ENCODE data around the gene AGPAT4. TPM values are rescaled to one million over a fixed set of nuclear protein-coding genes. Genes with fewer than 3 reads are reported as not detected.
"Not testable (repeated sequence)": the region's sequence is repeated elsewhere in the genome, so short reads cannot be mapped to it uniquely, and the experiment has no call there.

Gene AGPAT4
- total RNA-seq, 3 donors from 2014 or later: 6.5 to 12.3 (median 7.3) TPM

DNA sequence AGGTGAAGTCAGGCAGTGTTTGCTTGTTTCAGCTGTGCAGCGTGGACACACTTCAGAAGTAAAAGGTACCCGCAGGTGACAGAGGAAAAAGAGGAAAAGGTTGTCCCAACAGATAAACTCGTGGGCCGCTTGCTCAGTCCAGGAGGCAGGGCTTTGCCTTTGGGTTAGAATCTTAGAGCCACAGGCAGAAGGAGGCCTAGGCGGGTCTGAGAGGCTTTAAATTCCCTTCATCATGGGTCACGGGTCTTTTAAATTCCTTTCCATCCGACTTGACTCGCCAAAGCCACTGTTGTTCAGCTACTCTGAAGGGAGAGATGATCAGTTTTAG is 48.2 kb downstream of the AGPAT4 start:
- H3K9me3 ChIP-seq: no peaks in the 10 kb centered on the region
- no peak for ATAC-seq
- no peak overlapping the region for H3K4me3 ChIP-seq
- intact Hi-C loops (cut with DNase I, micrococcal nuclease): no loop called here
- DNase-seq: no peak
- no peaks in the 10 kb centered on the region for H3K36me3 ChIP-seq (ENCODE audit: low read depth)
- TF ChIP-seq, protein P1, sequence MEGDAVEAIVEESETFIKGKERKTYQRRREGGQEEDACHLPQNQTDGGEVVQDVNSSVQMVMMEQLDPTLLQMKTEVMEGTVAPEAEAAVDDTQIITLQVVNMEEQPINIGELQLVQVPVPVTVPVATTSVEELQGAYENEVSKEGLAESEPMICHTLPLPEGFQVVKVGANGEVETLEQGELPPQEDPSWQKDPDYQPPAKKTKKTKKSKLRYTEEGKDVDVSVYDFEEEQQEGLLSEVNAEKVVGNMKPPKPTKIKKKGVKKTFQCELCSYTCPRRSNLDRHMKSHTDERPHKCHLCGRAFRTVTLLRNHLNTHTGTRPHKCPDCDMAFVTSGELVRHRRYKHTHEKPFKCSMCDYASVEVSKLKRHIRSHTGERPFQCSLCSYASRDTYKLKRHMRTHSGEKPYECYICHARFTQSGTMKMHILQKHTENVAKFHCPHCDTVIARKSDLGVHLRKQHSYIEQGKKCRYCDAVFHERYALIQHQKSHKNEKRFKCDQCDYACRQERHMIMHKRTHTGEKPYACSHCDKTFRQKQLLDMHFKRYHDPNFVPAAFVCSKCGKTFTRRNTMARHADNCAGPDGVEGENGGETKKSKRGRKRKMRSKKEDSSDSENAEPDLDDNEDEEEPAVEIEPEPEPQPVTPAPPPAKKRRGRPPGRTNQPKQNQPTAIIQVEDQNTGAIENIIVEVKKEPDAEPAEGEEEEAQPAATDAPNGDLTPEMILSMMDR (IDR thresholded peaks at IDR 0.05): no peak
- no peaks in the 10 kb centered on the region for H3K4me1 ChIP-seq (ENCODE audit: low read depth)

DNA sequence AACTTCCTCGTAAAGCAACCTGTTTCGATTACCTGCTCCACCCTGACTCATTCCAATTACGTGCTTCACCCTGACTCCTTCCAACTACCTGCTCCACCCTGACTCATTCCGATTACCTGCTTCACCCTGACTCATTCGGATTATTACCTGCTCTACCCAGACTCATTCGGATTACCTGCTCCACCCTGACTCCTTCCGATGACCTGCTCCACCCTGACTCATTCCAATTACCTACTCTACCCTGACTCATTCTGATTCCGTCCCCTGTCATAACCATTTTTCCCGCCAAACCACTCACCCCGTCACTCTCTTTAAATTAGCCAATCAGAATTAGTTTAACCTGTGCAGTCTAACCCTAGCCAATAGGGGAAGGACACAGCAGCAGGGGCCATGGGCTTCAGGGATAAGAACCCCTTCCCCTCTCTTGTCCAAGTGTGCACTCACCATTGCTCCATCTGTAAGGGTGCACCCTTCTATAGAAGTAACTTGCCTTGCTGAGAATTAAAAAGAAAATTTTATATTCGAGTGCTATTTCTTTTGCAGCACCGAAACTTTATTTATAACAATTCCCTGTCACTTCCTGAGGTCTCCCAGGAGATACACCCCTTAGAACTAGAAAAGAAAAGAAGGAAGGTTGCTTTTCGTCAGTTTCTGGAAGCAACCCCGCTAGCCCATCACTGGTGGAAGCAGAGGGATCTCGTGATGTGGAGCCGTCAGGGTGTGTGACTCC is 48.7 kb downstream of the AGPAT4 start:
- ATAC-seq: peak; percentile 61
- H3K4me1 ChIP-seq (ENCODE audit: low read depth); H3K9me3 ChIP-seq; intact Hi-C loops (cut with DNase I, micrococcal nuclease); DNase-seq; H3K4me3 ChIP-seq; H3K36me3 ChIP-seq (ENCODE audit: low read depth): not testable (repeated sequence)

DNA sequence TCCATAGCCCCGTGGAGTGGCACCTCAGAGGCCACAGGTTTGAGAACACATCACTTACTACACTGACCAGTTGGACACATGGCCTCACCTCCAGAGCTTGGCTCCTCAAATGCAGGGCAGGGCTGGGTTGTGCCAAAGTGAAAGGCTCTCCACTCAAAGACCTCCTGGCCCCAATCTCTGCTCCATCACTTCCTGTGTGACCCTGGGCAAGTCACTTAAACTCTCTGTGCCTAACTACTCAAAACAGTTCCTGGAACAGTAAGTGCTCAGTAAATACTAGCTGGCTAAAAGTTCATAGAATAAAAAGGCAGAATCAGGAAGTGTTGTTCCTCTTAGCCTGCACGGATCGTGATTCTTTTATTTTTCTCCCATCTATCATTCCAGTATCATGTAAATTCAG is 50.2 kb downstream of the AGPAT4 start:
- DNase-seq (no peak), ATAC-seq (peak; percentile 24)
- Histone ChIP-seq H3K4me1 (ENCODE audit: low read depth) (no peaks in the 10 kb centered on the region), H3K9me3 (no peaks in the 10 kb centered on the region), H3K4me3 (no peak overlapping the region), H3K36me3 (ENCODE audit: low read depth) (no peaks in the 10 kb centered on the region)
- TF ChIP-seq, protein P1 (IDR thresholded peaks at IDR 0.05): no peak
- intact Hi-C loops (cut with DNase I, micrococcal nuclease): no loop called here

DNA sequence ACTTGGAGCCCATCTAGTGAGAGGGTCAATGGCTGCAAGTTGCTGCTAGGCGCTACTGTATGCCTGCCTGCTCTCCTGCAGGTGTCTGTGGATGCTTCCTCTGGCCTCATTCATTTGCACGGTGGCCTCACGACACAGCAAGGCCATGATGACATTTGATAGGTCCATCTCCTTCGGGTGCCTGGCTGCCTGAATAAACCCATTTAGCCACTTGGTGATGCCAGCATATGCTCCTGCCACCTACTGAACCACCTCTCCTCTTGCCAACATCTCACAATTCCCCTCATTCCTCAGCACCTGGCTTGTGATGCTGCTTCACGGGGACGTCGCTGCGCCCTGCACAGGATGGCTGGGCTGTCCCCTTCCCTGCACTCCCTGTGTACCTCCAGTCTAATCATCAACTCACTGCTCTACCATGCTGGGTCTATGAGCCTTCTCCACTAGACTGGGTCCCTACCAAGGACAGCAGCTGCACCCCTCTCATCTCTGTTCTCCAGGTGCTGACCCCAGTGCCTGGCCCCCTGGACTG is 51.1 kb downstream of the AGPAT4 start:
- TF ChIP-seq, protein P1 (IDR thresholded peaks at IDR 0.05): no peak
- Histone ChIP-seq H3K4me3 (no peak overlapping the region), H3K36me3 (ENCODE audit: low read depth) (no peaks in the 10 kb centered on the region), H3K9me3 (no peaks in the 10 kb centered on the region), H3K4me1 (ENCODE audit: low read depth) (no peaks in the 10 kb centered on the region)
- ATAC-seq (no peak), DNase-seq (no peak)
- intact Hi-C loops (cut with DNase I, micrococcal nuclease): no loop called here

DNA sequence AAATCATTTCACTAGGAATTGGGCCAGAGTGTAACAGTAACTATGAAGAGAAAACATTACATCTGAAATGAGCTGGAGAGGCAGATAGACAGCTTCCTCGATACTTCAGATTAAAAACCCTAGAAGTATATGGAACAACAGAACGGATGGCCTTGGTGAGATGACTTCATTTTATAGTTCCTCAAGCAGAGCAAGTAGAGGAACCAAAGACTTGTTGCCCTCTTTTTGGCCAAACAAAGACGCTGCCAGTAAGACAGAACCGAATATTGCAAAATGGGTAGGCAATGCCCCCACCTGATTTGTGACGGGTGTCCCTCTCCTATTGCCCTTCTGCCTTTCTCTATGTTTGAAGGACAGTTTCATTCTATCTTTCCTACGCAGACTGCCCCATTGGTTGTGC is 53.5 kb downstream of the AGPAT4 start:
- DNase-seq (no peak), ATAC-seq (no peak)
- H3K9me3 ChIP-seq: no peaks in the 10 kb centered on the region
- intact Hi-C loops (cut with DNase I, micrococcal nuclease): no loop called here
- H3K4me3 ChIP-seq: no peak overlapping the region
- H3K36me3 ChIP-seq (ENCODE audit: low read depth): no peaks in the 10 kb centered on the region
- TF ChIP-seq, protein P1 (IDR thresholded peaks at IDR 0.05): no peak
- no peaks in the 10 kb centered on the region for H3K4me1 ChIP-seq (ENCODE audit: low read depth)

DNA sequence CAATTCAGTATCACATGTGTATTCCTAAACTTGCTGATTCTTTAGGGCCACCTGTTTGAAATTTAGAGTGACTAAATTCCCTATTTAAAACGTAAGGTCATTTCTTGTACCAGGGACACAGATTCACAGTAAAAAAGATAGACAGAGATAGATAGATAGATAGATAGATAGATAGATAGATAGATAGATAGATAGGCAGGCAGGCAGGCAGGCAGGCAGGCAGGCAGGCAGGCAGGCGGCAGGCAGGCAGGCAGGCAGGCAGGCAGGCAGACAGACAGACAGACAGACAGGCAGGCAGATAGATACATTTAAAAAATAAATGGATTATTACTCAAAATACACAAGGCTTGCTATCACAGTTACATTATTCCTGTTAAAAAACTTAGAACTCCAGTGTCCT is 54.2 kb downstream of the AGPAT4 start:
- DNase-seq: no peak
- TF ChIP-seq, protein P1 (IDR thresholded peaks at IDR 0.05): no peak

More for the DNA sequence above, 54.2 kb downstream of the AGPAT4 start:
- Histone ChIP-seq H3K9me3 (no peaks in the 10 kb centered on the region), H3K36me3 (ENCODE audit: low read depth) (no peaks in the 10 kb centered on the region), H3K4me3 (no peak overlapping the region), H3K4me1 (ENCODE audit: low read depth) (no peaks in the 10 kb centered on the region)
- no peak for ATAC-seq
- intact Hi-C loops (cut with DNase I, micrococcal nuclease): no loop called here
